GM10248 (cell line): ENCODE data around the gene FCMR.

Source experiments
- CTCF ChIA-PET: fragments of 300-600 bp; sonication (Branson Sonifier 250); formaldehyde crosslinking; extraction: SDS; loops from one replicate; lab custom pipeline; 2021; ENCODE audit warnings: antibody characterized with exemption; lab: Yijun Ruan, JAX
- POLR2A ChIA-PET: fragments of 350-650 bp; sonication (Branson Sonifier 250); formaldehyde crosslinking; extraction: SDS; loops from one replicate; lab custom pipeline; 2020; ENCODE audit warnings: antibody characterized with exemption; lab: Yijun Ruan, JAX
- DNase-seq: peaks from one replicate; pipeline ENCODE4 v3.0.0; 2012; ENCODE audit errors: extremely low spot score
- TF ChIP-seq, protein P1 (sequence below): IDR thresholded peaks from 2 replicates; pipeline ENCODE4 v1.5.1; 2012; ENCODE audit warnings: mild to moderate bottlenecking, low read depth; ENCODE audit errors: extremely low read depth, missing control alignments, control extremely low read depth

FCMR gene

DNA sequence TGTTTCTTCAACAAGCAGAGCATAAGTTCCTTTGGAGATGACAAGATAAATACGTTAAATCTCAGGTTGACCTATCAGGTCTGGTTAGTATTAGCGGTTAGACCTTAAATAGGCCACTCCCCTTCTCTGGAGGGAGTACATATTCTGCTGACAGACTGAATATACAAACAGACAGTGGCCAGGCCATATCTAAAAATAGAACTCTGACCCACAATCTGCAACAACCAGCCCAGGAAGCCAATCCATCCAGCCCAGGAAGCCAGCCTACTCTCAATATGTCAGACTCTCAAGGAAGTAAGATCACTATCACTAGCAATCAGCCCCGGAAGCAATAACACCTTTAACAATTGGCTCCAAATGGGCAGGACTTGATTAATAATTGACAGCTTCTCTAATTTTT lies 49.6 kb downstream of the FCMR start:
- ChIA-PET POLR2A (no interaction called here), CTCF (interaction anchor here (1.0 to 4.1 kb wide), 10 partner anchors 8 to 376 kb away, joined by 3 to 17 read pairs (median 7); no protein-coding TSS in a partner anchor)
- DNase-seq, result no peak
- TF ChIP-seq, protein P1, sequence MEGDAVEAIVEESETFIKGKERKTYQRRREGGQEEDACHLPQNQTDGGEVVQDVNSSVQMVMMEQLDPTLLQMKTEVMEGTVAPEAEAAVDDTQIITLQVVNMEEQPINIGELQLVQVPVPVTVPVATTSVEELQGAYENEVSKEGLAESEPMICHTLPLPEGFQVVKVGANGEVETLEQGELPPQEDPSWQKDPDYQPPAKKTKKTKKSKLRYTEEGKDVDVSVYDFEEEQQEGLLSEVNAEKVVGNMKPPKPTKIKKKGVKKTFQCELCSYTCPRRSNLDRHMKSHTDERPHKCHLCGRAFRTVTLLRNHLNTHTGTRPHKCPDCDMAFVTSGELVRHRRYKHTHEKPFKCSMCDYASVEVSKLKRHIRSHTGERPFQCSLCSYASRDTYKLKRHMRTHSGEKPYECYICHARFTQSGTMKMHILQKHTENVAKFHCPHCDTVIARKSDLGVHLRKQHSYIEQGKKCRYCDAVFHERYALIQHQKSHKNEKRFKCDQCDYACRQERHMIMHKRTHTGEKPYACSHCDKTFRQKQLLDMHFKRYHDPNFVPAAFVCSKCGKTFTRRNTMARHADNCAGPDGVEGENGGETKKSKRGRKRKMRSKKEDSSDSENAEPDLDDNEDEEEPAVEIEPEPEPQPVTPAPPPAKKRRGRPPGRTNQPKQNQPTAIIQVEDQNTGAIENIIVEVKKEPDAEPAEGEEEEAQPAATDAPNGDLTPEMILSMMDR, result no peak

DNA sequence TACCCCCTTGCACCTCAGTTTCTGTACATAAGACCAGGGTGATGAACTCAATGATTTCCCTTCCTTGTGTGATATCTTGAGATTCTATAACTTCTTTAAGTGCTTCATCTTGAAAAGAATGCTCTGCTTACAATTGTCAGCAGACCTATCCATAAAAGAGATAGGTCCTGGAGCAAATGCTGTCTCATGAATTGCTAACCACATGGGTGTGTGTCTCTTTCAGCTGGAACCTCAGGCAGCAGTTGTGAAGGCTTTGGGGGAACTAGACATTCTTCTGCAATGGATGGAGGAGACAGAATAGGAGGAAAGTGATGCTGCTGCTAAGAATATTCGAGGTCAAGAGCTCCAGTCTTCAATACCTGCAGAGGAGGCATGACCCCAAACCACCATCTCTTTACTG lies 53.5 kb downstream of the FCMR start:
- CTCF ChIA-PET, result interaction anchor here (1.0 to 8.4 kb wide), 5 partner anchors 20 to 133 kb away, joined by 3 to 65 read pairs (median 3); no protein-coding TSS in a partner anchor
- TF ChIP-seq, protein P1, result no peak
- no peak for DNase-seq
- POLR2A ChIA-PET, result no interaction called here

DNA sequence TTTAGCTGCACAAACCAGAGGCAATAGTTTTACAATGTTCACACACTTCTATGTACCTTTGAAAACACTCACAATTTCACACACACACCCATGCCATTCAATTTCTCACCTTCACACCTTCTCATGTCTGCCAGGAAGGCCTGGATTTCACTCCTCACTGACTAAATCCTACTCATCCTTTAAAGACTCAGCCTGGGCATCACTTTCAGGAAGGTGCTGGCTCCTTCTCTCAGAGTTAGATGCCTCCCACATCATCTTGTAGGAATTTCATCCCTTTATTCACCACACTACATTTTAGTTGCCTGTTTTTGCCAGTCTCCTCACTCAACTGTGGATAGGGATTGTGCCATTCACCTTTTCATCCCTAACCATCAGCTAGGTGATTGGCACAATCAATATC lies 54.0 kb downstream of the FCMR start:
- CTCF ChIA-PET, result interaction anchor here (1.0 to 8.4 kb wide), 7 partner anchors 13 to 132 kb away, joined by 3 to 65 read pairs (median 8); no protein-coding TSS in a partner anchor
- DNase-seq, result no peak
- TF ChIP-seq, protein P1, result no peak
- POLR2A ChIA-PET, result no interaction called here

DNA sequence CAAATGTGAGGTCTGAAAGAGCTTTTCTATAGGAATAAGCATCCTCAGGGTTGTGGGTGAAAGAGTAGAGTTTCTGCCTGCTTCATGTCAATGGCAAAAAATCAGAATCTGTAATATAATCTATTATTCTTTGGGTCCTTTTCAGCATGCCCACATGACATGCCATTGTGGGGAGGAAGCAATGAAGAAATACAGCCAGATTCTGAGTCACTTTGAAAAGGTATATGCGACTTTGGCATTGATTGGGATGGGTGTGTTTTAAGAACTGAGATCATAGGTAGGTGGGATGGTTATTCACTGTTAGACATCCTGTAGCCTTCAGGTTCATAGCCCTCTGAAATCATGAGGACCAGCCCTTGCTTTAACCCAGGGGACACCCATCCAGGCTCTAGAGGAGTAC lies 54.5 kb downstream of the FCMR start:
- TF ChIP-seq, protein P1, result no peak
- DNase-seq, result no peak
- ChIA-PET POLR2A (no interaction called here), CTCF (interaction anchor here (0.8 to 8.4 kb wide), 7 partner anchors 14 to 113 kb away, joined by 3 to 65 read pairs (median 8); no protein-coding TSS in a partner anchor)

DNA sequence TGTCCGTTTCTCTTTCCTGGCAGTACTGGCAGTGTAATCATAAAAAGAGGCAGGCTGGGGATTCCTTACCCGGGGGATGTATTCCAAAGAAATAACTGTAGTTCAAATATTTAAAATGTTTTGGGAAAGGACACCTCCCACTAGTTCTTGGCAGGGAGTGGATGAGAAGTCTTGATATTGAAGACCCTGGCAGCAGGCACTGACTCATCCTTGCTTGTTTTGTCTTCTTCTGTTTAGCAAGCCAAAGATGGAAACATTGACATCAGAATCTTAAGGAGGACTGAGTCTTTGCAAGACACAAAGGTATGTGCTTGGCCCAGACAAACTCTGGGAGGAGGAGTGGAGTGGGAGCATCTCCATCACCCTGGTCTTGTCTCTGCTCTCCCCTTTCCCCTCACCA lies 55.7 kb downstream of the FCMR start:
- no peak for DNase-seq
- TF ChIP-seq, protein P1, result no peak
- ChIA-PET POLR2A (no interaction called here), CTCF (interaction anchor here (1.1 to 8.4 kb wide), 18 partner anchors 10 to 166 kb away, joined by 3 to 65 read pairs (median 11); partner anchors contain the start of gene IL24)

DNA sequence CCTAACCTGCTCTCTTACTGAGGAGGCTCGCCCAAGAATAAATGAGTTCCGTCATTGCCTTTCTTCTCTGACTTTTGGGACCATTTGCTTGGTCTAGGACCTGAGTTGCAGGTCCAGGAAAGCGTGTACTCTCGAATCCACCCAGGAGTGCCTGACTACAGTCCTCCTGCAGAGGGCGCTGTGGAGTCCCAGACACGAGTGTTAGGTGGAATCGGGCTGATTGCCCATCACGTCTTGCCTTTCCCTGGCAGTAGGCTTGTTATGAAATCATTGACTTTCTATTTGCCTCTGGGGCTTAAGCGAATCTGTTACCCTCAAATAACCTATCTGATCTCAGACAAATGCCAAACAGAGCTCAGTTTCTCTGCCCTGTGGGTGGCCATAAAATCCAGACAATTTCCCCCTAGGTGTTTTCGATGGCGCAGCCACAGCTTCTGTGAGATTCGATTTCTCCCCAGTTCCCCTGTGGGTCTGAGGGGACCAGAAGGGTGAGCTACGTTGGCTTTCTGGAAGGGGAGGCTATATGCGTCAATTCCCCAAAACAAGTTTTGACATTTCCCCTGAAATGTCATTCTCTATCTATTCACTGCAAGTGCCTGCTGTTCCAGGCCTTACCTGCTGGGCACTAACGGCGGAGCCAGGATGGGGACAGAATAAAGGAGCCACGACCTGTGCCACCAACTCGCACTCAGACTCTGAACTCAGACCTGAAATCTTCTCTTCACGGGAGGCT lies 56.6 kb downstream of the FCMR start, which contains the start of gene IL20:
Gene IL20, plus strand, starts transcription at position 685 of the 733 bp plus-strand sequence. CDS start 230 bp downstream, outside the sequence.
- ChIA-PET POLR2A (no interaction called here), CTCF (interaction anchor here (0.7 to 8.4 kb wide), 35 partner anchors 9 to 418 kb away, joined by 3 to 65 read pairs (median 4); partner anchors contain the start of genes IL24 and PIGR)
- TF ChIP-seq, protein P1, result peak; percentile 91
- DNase-seq, result peak; percentile 69
